ENCODE data around the gene ZNF100. TPM values are rescaled to one million over a fixed set of nuclear protein-coding genes. Genes with fewer than 3 reads are reported as not detected.

ZNF100 gene
- total RNA-seq, result 1.5 and 4.2 TPM in 2 replicates

DNA sequence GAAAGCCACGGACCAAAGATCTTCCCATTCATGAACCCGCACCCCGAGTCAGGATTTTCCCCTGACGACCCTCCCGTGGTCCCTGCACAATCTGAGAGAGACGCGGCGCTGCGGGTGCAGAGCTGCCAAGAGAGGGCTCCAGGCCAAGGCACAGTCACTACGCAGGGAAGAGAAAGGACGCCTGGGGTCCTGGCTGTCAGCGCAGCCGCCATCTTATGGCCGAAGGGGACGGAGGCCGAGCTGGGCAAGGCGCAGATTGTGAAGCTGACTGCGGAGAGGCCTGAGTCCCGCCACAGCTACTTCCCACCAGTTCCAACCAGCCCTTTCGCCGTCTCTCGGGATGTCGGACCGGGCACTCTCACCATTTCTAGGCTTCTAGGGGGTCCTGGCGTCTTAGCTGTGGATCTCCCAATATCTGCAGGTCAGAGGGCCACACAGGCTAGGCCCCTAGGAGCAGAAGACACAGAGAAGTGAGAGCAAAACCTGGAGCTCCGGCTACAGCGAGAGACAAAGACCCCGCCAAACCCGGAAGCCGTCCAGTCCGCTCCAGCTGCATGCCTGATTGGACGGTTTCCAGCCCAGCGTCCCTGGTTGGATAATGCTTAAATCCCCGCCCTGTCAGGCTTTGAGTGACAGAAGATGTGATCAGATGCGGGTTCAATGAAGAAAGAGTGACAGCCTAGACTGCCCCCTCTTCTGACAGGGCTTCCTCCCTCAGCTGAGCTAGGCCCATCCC is at the start of gene ZNF100:
Gene ZNF100 (minus strand): TSS at position 515 of the 736 bp plus-strand sequence. CDS start 150 bp downstream, at position 365.

Other genes with a start within 250 kb of the ZNF100 start
- 3.7 and 11.6 TPM in 2 replicates for gene ZNF43, start 68.6 kb upstream of the ZNF100 start, total RNA-seq
- gene ZNF208, start 243.4 kb upstream of the ZNF100 start, total RNA-seq, result under 0.01 and 0.13 TPM in 2 replicates